K562 (cell line): ENCODE measurements around the gene A1CF. TPM values are rescaled to one million over a fixed set of nuclear protein-coding genes. Genes with fewer than 3 reads are reported as not detected.

ENCODE experiments used
- ATAC-seq: fragments of 200-7000 bp; cut with Tn5 transposase; 3 replicates; pipeline ENCODE4 v1.9.1; 2020; ENCODE audit warnings: moderate library complexity
- BruUV-seq: library from RNA; stranded (reverse); fragments of 400-500 nt; replicated peaks from 2 replicates; lab custom pipeline; 2021; lab: Mats Ljungman, UMichigan
- CTCF ChIA-PET: fragments of 300-600 bp; formaldehyde crosslinking; extraction: SDS; loops from one replicate; lab custom pipeline; 2021; ENCODE audit warnings: low intra/inter-chr PET ratio; lab: Yijun Ruan, JAX
- POLR2A ChIA-PET: fragments of 300-600, 350-650 bp; sonication (Branson Sonifier 250); formaldehyde crosslinking; extraction: SDS; loops from one replicate; lab custom pipeline; 2021; ENCODE audit warnings: antibody characterized with exemption, inconsistent platforms; lab: Yijun Ruan, JAX
- DNase-seq, 4 experiments: peaks; one replicate each; pipeline versions ENCODE4 v3.0.0 to v3.0.0-alpha.2; 2011 to 2018; ENCODE audit warnings: low spot score in 3 of 4, mixed read lengths in 3 of 4; ENCODE audit errors: extremely low read depth in 1 of 4
- FAIRE-seq: peaks from 2 replicates; lab custom pipeline; 2011; peaks lifted over from hg19 to GRCh38; lab: Jason Lieb, UNC
- H2AFZ ChIP-seq: 2 replicates; pipeline ENCODE4 v1.6.0; 2011; ENCODE audit warnings: low read depth, low read length, control low read depth, inconsistent platforms
- H3K27ac ChIP-seq: fragments of 200-600 bp; 3 replicates; pipeline ENCODE4 v1.8.0; 2011; ENCODE audit warnings: low read depth, mild to moderate bottlenecking, control low read depth, inconsistent platforms, low read length, moderate library complexity, mixed read lengths; ENCODE audit errors: extremely low read depth
- H3K27me3 ChIP-seq, 2 experiments: fragments of 300-600 bp in 1 of 2; 2 replicates in 1 of 2; 3 replicates in 1 of 2; pipeline versions ENCODE4 v1.6.0 to v1.8.0; 2011; ENCODE audit warnings: inconsistent platforms in 2 of 2, low read length in 2 of 2, mild to moderate bottlenecking in 1 of 2, mixed read lengths in 1 of 2, moderate library complexity in 1 of 2; ENCODE audit not compliant: control insufficient read depth in 2 of 2, insufficient read depth in 2 of 2
- H3K36me3 ChIP-seq: fragments of 300-600 bp; 3 replicates; pipeline ENCODE4 v1.8.0; 2011; ENCODE audit warnings: mild to moderate bottlenecking, low read length, inconsistent platforms; ENCODE audit not compliant: control insufficient read depth, insufficient read depth
- H3K4me1 ChIP-seq, 2 experiments: fragments of 200-600 bp in 1 of 2; replicated peaks in 1 of 2; 2 replicates in 1 of 2; 3 replicates in 1 of 2; pipeline versions ENCODE4 v1.5.1 to v1.8.0; 2011; ENCODE audit warnings: inconsistent platforms in 2 of 2, low read length in 2 of 2, mild to moderate bottlenecking in 1 of 2, mixed read lengths in 1 of 2, moderate library complexity in 1 of 2; ENCODE audit not compliant: control insufficient read depth in 2 of 2, insufficient read depth in 2 of 2
- H3K4me2 ChIP-seq: 2 replicates; pipeline ENCODE4 v1.6.1; 2011; ENCODE audit warnings: low read length, control low read depth, inconsistent platforms, mixed read lengths; ENCODE audit not compliant: insufficient read depth
- H3K4me3 ChIP-seq: fragments of 200-600 bp; sonication (generic), shearing (Covaris generic); 2 replicates; pipeline ENCODE4 v1.5.1; 2016; ENCODE audit warnings: control low read depth, inconsistent platforms
- H3K79me2 ChIP-seq: fragments of 200-600 bp; 3 replicates; pipeline ENCODE4 v1.8.0; 2011; ENCODE audit warnings: low read length, inconsistent platforms; ENCODE audit not compliant: control insufficient read depth, insufficient read depth
- H3K9ac ChIP-seq, 2 experiments: 2 replicates each; pipeline versions ENCODE4 v1.6.0 to v1.6.1; 2011; ENCODE audit warnings: low read depth in 2 of 2, low read length in 2 of 2, control low read depth in 1 of 2, inconsistent platforms in 1 of 2, mild to moderate bottlenecking in 1 of 2, mixed read lengths in 1 of 2; ENCODE audit not compliant: insufficient read depth in 1 of 2
- H3K9me1 ChIP-seq: one replicate; pipeline ENCODE4 v1.6.0; 2011; ENCODE audit warnings: inconsistent platforms, mild to moderate bottlenecking, low read length, moderate library complexity; ENCODE audit not compliant: control insufficient read depth, insufficient read depth
- H3K9me3 ChIP-seq: replicated peaks from 2 replicates; pipeline ENCODE4 v1.5.1; 2011; ENCODE audit warnings: low read depth, low read length, inconsistent platforms; ENCODE audit not compliant: control insufficient read depth, insufficient read depth
- H4K20me1 ChIP-seq: replicated peaks from 2 replicates; pipeline ENCODE4 v1.6.1; 2011; ENCODE audit warnings: low read length, inconsistent platforms, mixed read lengths; ENCODE audit not compliant: control insufficient read depth, insufficient read depth
- GABPB1 ChIP-seq: sonication (generic); formaldehyde crosslinking; IDR thresholded peaks from 2 replicates; pipeline ENCODE4 v1.8.0; 2022; ENCODE audit warnings: mild to moderate bottlenecking, missing genetic modification reagents
- L3MBTL2 ChIP-seq: fragments of 450-650 bp; IDR thresholded peaks from 2 replicates; pipeline ENCODE4 v1.6.1; 2016; ENCODE audit warnings: mild to moderate bottlenecking, moderate library complexity
- LARP7 ChIP-seq: fragments of 450-650 bp; IDR thresholded peaks from 2 replicates; pipeline ENCODE4 v1.6.1; 2016
- NEUROD1 ChIP-seq: fragments of 150-350 bp; IDR thresholded peaks from 2 replicates; pipeline ENCODE4 v1.6.1; 2014; ENCODE audit warnings: borderline replicate concordance, low read length, low read depth; ENCODE audit not compliant: partially characterized antibody
- NR1H2 ChIP-seq: sonication (generic); formaldehyde crosslinking; IDR thresholded peaks from 2 replicates; pipeline ENCODE4 v1.4.0; 2020; ENCODE audit warnings: mild to moderate bottlenecking, missing genetic modification reagents
- PHTF2 ChIP-seq: fragments of 250-450 bp; sonication (Bioruptor Pico); IDR thresholded peaks from 2 replicates; pipeline ENCODE4 v1.5.0; 2021; ENCODE audit warnings: mild to moderate bottlenecking
- TCFL5 ChIP-seq: fragments of 250-450 bp; sonication (Bioruptor Pico); conservative IDR thresholded peaks from 2 replicates; pipeline ENCODE4 v1.6.1; 2021; ENCODE audit warnings: mild to moderate bottlenecking, moderate library complexity, matching md5 sums
- TRIM28 ChIP-seq: fragments of 450-650 bp; IDR thresholded peaks from 2 replicates; pipeline ENCODE4 v1.6.1; 2017
- ZNF253 ChIP-seq: fragments of 250-450 bp; sonication (Bioruptor Pico); conservative IDR thresholded peaks from 2 replicates; pipeline ENCODE4 v1.6.1; 2021; ENCODE audit warnings: mild to moderate bottlenecking
- WGBS: fragments of 100-300 bp; shearing (Covaris generic); methylation state at CpG from one replicate; pipeline ENCODE4 v1.1.6; 2016; ENCODE audit warnings: low coverage, mixed read lengths; ENCODE audit not compliant: insufficient coverage; ENCODE audit errors: missing lambda C conversion rate; 5-methylcytosine and 5-hydroxymethylcytosine counted together
- in situ Hi-C: fragments of 300-500 bp; cut with MboI; formaldehyde crosslinking; loops from 4 replicates; pipeline ENCODE4 v1.15.0; 2018; ENCODE audit warnings: inconsistent platforms, mixed read lengths
- intact Hi-C: fragments of 100-400 bp; cut with micrococcal nuclease; formaldehyde crosslinking; loops from 2 replicates; pipeline ENCODE4 v1.14.2; 2022
- polyA plus RNA-seq, 8 experiments: library from polyadenylated mRNA; depleted of rRNA in 4 of 8; stranded (reverse) in 5 of 8; unstranded in 3 of 8; fragments of >200 nt; fragmentation: Nextera tagmentation in 2 of 8; fragmentation: Illumina TruSeq in 1 of 8; extraction: Ambion mirVana in 2 of 8; extraction: Trizol in 1 of 8; gene quantifications; 2 replicates each; pipeline versions ENCODE4 v1.2.1 to v1.2.3, GENCODE V29; 2011 to 2014; ENCODE audit warnings: inconsistent platforms in 1 of 8, missing spikeins in 1 of 8
- total RNA-seq, 7 experiments: library from RNA; depleted of rRNA in 6 of 7; stranded (reverse); fragments of >200 nt in 6 of 7; fragmentation: Illumina TruSeq in 2 of 7; extraction: Trizol in 2 of 7; gene quantifications; 2 replicates each; pipeline versions ENCODE4 v1.2.1 to v1.2.3, GENCODE V29; 2011 to 2021; ENCODE audit warnings: low replicate concordance in 1 of 7
- TF ChIP-seq, protein P1 (sequence below): fragments of 250-450 bp; sonication (Bioruptor Pico); IDR thresholded peaks from 2 replicates; pipeline ENCODE4 v1.4.0; 2020

The A1CF gene
- total and polyA plus RNA-seq, 9 of the 15 experiments (the other 6 are each of a cell fraction or from before 2014, with no cell fraction given) = 0.11 TPM; not detected in 8

DNA sequence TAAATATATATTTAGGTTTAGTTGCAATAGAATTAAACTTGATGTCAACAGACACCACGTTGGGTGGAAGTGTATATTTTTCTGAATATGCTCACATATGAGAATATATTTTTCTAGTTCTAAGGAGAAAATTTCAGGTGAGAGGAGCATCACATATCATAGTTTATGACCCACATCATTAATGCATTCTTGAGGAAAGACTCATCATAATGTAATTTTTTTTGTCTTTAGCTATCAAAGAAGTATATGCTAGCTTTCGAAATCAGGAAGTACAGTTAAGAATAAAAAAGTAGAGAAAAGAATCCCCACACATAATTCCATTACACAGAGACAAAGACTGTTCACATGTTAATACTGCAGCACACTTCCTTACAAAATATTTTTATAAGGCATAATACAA, 30.4 kb downstream of the A1CF start:
- no peak overlapping the region for H2AFZ ChIP-seq
- H3K9me1 ChIP-seq = no peaks in the 10 kb centered on the region
- H4K20me1 ChIP-seq = no peaks in the 10 kb centered on the region
- TF ChIP-seq TRIM28 (no peak), GABPB1 (no peak), TCFL5 (CRISPR knock-in tag) (no peak), L3MBTL2 (no peak), PHTF2 (no peak), LARP7 (no peak), ZNF253 (no peak), NEUROD1 (no peak), NR1H2 (CRISPR knock-in tag) (no peak)
- TF ChIP-seq, protein P1, sequence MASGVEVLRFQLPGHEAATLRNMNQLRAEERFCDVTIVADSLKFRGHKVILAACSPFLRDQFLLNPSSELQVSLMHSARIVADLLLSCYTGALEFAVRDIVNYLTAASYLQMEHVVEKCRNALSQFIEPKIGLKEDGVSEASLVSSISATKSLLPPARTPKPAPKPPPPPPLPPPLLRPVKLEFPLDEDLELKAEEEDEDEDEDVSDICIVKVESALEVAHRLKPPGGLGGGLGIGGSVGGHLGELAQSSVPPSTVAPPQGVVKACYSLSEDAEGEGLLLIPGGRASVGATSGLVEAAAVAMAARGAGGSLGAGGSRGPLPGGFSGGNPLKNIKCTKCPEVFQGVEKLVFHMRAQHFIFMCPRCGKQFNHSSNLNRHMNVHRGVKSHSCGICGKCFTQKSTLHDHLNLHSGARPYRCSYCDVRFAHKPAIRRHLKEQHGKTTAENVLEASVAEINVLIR = no peak
- WGBS = 0% methylated on average over 2 of the region's 2 CpGs
- POLR2A ChIA-PET = no interaction called here
- no peak overlapping the region for H3K9ac ChIP-seq
- no peak overlapping the region for H3K27ac ChIP-seq
- no TSS peak for BruUV-seq
- no peaks in the 10 kb centered on the region for H3K4me1 ChIP-seq
- ATAC-seq = no peak
- intact Hi-C loops = no loop called here
- FAIRE-seq = no peak
- no peaks in the 10 kb centered on the region for H3K79me2 ChIP-seq
- DNase-seq = no peak
- no peak overlapping the region for H3K4me3 ChIP-seq
- H3K36me3 ChIP-seq = no peaks in the 10 kb centered on the region
- H3K4me2 ChIP-seq = no peak overlapping the region
- no peaks in the 10 kb centered on the region for H3K27me3 ChIP-seq
- H3K9me3 ChIP-seq = no peaks in the 10 kb centered on the region
- CTCF ChIA-PET = no interaction called here
- in situ Hi-C loops = no loop called here
